Medulla oblongata (tissue), 1 donor: ENCODE measurements around the gene AATK.

Source experiments
- DNase-seq: peaks from one replicate; pipeline ENCODE4 v3.0.0-alpha.2; 2015; ENCODE audit errors: extremely low spot score

AATK gene

DNA sequence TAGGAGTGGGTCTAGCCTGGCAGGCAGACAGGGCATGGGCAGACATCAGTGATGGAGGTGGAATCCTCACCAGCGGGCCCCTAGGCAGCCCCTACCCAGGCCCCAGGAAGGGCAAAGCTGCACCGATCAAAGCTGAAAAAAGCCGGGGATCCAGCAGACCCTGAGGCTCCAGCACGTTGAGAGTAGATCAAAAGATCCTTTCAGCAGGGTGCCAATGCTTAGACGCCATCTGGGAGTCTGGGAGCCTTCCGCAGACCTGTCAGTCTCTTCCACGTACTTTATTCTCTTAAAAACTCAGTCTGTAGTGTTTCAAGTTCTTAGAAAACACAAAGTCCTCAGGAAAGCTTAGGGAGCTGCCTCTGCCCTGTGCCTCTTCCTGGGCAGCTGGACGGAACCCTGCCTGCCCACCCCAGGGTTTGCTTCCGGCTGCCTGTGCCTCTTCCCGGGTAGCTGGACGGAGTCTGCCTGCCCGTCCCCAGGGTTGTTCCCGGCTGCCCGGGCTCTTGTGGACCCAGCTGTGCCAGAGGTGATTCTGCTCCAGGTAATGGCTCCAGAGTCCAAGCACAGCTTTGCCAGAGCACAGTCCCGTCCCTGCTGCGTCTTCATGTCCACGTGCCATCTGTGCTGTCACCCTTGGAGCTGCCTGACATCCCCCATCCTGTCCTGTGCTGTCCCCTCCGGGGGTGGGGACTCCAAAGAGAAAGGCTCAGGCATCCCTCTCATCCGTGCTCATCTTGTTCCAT lies 51.5 kb downstream of the AATK start:
- DNase-seq: no peak

DNA sequence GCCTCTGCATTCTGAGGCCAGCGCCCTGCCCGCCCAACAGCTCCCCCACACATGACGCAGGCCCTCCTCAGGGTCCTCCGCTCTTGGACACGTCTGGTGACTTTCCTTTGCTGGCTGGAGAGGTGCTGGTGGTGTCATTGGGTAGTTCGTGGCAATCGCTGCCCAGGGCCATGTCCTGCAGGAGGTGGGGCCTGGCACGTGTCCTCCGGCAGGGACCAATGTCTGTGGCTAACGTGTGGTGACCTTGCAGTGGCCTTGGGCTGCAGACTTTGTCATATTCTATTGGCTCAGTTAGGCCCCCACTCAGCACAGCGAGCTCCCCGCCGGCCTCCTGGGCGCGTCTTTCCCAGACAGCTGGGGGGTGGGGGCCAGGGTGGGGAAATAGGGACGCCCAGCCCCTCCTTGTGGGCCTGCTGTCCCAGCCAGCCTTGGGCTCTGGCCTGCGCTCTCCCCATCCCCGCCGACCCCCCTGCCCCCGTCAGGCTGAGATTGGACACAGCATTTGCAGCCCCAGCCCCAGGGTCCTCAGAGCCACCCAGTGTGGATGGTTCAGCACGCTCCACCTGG lies 52.8 kb downstream of the AATK start:
- no peak for DNase-seq

DNA sequence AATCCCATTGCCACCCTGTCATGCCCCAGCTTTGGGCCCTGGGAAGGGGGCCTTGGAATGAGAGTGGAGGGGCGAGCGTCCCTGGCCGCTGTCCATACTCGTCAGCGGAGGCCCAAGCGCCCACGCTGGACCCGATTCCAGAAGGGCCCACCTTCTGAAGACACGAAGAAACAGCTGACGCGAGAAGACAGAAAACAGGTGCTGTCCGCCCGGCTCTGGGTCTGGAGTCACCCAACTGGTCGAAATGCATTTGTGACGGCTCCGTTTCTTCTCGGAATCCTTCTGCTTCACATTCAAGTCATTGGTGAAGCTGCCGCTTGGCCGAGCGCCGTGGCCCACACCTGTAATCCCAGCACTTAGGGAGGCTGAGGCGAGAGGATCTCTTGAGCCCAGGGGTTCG lies 53.6 kb downstream of the AATK start:
- no peak for DNase-seq

DNA sequence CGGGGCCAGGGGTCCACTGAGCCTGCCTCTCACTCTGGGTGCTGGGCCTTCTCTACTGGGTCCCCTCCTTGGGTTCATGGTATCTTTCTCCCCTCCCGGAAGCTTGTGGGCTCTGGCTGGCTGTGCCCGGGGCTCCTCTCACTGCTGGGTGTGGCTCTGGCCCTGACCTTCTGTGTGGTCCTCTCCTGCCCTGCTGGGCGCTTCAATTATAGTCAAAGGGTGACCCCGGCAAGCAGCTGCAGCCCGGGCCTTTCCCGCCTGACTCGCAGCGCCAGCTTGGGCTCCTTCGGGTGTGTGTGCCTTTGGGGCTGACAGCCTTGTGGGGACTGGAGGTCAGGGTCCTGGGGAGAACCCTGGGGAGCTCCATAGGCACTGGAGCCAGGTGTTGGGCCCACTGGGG lies 55.0 kb downstream of the AATK start:
- DNase-seq: no peak

DNA sequence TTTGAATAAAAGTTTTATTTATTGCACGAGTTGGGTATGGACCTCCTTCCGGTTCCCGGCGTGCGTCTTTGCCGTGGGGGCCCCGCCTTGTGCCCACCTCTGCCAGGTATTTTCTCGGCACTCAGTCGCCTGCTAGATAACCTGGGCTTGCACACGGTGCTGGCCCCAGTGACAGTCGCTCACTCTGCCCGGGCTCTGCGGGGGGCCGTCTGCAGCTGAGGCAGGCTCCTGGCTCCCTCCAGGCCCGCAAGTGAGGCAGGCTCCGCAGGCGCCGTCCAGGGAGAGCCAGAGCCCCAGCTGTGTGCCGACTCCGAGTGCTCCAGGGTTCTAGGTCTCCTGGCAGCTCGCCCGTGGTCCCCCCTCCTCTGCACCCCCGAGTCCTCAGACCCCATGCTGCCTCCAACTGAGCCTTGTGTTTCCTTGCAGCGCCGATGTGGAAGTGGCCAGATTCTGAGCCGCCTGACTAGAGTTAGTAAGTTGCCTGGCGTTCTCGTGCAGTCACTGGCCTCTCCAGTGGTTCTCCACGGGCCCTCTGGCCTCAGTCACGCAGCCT lies 55.5 kb downstream of the AATK start:
- DNase-seq: no peak

DNA sequence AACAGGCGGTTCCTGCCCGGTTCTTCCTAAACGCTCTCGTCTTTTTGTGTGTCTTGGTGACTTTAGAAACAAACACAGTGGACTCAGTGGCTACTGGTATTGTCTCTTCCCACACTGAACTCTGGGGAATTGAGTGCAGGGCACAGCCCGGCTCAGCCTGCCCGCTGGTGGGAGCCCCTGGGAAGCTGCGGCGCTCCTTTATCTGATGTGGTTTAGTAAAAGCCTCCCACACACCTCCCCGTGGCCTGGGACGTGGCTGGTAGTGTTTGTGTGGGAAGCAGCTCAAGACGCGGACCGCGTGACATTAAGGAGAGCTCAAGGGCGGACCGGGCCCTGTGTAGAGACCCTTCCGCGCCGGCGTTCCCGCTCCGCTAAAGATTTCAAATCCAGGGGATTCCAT lies 56.1 kb downstream of the AATK start:
- DNase-seq: no peak

DNA sequence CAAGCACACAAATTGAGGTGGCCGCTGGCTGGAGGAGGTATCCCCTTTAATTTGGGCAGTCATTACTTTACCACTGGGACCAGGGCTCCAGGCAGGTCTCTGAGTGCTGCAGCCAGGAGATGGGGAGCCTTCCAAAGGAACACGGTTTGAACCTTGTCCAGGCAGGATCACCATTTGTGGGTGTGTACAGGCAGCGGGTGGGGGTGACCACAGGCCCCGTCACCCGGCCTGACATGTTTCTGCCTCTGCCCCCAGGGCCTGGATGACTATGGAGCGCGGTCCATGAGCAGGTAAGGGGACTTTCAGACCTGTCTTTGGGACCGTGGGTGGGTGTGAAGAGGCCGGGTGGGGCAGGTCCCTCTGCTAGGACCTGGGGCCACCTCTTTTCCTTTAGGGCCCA lies 57.8 kb downstream of the AATK start:
- no peak for DNase-seq

DNA sequence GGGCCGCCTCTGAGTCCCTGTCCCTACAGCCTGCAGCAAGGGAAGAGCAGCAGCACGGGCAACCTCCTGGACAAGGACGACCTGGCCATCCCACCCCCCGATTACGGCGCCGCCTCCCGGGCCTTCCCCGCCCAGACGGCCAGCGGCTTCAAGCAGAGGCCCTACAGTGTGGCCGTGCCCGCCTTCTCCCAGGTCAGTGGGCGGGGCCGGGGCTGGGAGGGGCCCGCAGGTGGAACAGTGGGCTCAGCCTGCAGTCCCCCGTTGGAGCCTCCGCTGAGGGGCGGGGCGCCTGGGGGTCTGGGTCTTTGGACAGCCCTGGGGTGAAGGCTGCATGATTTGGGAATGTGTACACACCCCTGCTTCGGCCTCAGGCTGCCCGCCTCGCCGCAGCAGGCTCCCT lies 59.3 kb downstream of the AATK start:
- no peak for DNase-seq

DNA sequence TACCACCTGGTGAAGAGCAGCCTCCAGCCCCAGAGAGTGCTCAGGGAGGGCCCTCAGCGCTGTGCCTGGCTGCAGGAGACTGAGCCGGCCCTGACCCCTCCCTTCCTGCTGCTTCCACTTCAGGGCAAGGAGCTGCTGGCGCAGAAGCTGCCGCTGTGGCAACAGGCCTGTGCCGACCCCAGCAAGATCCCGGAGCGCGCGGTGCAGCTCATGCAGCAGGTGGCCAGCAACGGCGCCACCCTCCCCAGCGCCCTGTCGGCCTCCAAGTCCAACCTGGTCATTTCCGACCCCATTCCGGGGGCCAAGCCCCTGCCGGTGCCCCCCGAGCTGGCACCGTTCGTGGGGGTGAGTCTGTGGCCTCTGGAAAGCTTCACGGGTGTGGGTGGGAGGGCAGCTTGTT lies 62.6 kb downstream of the AATK start:
- DNase-seq: no peak

DNA sequence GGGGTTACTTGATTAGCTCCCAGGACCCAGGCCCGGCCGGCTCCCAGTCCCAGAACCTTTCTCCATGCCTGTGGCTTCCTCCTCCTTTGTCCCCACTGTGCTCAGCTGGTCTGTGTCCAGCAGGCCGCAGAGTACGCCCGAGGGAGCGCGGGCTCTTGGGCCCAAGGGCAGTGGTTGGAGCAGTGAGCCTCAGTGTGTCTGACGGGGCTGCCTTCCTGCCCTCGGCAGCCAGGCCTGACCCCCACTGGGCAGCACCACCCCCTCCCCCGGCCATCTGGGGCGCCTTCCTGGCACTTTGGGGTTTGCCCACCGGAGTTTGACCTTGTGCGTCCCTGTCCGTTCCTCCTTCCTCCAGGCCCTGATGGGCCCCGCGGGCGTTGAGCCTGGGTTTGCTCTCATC lies 63.2 kb downstream of the AATK start:
- no peak for DNase-seq

DNA sequence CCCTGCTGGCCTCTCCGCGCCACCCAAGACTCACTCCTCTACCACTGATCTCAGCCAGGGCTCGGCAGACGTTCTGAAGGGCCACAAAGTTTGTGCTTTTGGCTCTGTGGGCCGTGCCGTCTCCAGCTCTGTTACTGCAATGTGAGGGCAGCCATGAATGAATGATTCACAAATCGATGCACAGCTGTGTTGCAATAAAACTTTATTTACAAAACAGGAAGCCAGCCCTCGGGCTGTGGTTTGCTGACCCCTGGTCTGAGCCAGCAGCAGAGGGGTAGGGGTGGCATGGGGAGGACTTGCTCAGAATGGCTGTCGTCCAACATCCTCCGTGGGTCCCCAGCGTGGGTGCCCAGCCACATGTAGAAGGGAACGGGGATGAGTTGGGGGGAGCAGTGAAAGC lies 63.7 kb downstream of the AATK start:
- DNase-seq: no peak

DNA sequence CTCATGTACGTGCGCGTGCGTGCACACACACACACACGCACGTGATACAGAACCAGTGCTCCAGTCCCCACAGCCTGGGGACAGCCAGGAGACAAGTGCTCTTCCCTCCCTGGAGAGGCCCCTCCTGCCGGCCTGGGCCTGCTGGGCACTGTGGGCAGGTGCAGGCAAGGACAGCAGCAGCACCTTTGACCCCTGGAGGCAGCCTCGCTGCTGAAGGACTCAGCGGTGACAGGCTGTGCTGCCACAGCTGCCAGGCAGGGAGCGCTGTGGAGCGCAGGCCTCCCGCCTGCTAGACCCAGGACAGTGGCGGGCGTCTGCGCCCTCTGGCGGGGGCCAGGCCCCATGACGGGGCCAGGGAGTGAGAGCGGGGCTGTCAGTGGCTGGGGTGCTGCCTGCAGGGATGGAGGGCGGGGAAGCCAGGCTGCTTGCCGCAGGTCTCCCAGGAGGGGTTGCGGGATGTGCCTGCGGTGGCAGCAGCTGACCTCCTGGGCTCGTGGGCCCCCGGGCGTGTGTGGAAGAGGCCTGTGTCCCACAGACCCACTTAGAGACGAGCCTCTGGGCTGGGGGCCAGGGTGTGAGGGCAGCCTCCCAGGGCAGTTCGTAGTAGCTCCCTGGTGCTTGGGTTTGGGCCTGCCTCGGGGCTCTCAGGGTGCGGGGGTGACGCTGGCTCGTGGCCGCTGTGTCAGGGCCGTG lies 64.3 kb downstream of the AATK start:
- peak; percentile 87 for DNase-seq

DNA sequence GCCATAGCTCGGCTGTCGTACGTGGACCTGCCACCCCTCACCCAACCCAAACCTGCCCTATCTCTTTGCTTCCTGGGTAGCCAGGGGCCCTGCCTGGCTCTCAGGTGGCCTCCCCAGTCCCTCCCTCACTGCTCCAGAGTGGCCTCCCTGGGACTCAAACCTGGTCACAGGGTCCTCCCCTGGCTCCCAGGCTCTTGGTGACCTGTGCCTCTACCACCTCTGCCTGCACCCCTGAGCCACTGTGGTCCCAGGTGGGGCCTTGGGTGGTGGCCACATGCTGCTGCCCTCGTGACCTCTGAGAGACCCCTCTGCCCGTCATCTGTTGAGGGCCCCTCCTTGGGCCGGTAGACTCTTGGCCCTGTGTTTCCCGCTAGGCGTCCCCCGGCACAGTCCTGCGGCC lies 65.4 kb downstream of the AATK start:
- no peak for DNase-seq

DNA sequence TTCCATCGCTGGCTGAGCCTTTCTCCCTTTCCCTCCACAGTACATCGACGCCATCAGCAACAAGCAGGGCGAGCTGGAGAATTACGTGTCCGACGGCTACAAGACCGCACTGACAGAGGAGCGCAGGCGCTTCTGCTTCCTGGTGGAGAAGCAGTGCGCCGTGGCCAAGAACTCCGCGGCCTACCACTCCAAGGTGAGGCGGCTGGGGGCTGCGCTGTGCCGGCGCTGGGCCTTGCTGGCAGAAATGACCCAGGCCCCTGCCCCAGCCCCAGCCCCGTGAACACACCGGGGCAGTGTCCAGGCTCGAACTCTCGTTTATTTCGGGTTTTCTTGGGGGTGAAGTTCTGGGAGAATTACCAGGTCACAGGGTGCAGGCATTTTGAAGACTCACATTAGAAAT lies 66.1 kb downstream of the AATK start:
- no peak for DNase-seq

DNA sequence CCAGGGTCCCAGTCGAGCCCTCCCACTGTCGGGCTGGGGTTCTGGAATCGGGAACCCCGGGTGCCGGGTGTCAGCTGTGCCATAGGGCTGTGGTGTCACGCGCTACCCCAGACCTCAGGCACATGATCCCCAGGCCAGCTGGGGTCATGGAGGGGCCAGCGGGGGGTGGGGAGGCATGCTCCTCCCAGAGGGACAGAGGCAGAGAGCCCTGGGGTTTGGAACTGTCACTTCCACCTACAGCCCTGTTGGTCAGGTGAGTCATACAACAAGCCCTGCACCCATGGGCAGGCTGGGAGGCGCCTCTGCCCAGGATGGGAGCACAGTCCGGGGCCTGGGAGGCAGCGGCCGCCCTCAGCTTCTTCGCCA lies 68.1 kb downstream of the AATK start:
- no peak for DNase-seq

DNA sequence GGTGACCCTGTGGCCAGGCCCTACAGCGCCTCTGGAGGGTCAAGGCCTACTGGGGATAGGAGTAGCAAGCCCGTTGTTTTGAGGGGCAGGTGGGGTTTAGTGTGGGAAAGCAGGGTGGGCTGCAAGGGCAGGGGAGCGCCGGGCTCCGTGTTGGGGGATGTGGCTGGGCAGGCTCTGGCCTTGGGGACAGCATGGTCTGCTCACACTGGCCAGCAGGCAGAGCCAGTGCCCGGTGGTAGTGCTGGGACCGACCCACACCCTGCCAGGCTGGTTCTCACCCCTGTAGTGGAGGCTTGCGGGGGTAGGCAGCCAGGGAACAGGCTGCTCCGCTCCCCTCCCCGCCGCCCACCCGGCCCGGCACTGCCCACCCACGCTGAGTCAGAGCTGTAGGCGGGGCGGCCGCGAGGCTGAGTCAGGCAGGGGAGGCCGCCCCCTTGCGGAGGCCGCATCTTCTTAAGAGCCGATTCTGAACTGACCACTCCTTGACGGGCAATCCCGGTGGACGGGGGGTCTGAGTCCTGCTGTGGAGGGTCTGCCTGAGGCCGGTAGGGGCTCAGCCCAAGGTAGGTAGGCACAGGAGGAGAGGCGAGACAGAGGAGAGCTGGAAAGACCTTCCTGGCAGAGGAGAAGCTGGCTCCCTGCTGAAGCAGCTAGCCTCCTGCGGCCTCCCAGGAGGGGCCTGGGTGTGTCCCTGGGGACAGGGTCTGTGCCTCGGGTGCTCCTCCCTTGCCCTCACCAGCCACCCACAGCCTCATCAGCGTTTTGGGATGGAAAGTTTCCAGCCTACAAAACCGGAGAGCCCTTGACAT lies 68.7 kb downstream of the AATK start:
- peak; percentile 80 for DNase-seq

DNA sequence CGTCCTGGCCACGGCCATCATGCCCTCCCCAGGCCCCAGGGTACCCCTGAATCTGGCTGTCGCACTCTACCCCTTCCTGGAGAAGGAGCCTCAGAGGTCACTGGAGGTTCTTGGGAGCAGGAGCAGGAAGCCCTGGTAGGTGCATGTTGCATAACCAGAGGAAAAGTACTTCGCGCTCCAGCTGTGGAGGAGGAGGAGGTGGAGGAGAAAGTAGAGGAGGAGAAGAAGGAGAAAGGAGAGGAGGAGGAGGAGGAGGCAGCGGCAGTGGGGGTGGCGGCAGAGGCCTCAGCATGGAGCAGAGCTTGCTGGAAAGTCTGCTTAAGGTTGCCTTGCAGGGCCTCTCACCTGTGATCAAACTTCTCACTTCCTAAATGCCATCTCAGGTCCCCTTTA lies 69.3 kb downstream of the AATK start:
- no peak for DNase-seq

DNA sequence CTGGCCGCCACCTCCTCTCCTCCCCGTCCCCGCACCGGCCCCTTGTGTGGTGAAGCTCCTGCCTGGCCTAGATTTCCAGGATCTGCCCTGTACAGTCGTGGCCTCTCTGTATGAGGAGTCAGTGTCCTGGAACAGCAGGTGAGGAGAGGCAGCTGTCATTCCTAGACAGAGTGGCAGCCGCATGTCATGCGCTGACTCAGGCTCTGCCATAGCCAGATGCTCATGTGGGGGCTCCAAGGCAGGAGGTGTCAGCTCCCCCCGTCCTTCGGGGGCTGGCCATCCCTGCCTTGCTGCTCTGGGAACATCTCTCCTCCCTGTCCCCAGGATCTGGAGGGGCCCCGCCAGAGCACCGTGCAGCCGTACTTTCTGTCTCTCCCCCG lies 70.6 kb downstream of the AATK start:
- DNase-seq: no peak

DNA sequence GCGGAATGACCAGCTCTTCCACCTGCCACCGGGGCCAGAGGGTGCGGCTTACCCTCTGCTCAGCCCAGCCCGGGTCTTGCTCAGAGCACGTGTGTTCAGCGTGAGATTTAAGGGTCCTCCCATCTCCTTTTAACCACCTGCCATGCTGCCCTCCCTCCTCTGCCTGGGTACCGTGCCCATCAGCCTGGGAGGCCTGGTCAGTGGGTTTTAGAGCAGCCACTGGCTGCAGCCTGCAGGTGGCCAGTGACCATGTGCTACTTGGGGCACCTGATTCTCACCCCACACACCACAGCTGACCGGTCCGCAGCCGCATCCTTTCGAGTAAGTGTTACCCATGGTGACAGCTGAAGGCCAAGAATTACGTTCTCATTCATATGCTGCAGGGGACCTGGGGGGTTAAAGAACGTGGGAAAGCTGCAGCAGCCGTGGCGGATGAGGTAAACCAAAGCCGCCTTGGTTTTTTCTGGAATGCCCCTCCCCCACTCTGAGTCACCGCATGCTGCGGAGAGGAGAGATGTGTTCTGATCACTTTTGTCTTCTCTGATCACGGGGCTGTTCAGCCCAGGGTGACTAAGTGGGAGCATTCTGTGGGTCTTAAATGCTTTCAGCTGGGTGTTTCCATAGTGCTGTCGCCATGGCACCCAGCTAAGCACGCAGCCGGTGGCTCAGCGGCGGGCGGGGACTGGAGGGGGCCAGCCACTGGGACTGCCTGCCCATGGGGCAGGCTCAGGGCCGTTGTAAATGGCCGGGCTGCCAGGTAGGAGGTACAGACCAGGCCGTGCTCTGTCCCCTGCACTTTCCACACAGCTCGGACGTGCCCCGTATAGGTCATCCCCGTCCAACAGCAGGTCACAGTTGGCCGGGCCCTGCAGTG lies 71.3 kb downstream of the AATK start:
- DNase-seq: peak; percentile 87

DNA sequence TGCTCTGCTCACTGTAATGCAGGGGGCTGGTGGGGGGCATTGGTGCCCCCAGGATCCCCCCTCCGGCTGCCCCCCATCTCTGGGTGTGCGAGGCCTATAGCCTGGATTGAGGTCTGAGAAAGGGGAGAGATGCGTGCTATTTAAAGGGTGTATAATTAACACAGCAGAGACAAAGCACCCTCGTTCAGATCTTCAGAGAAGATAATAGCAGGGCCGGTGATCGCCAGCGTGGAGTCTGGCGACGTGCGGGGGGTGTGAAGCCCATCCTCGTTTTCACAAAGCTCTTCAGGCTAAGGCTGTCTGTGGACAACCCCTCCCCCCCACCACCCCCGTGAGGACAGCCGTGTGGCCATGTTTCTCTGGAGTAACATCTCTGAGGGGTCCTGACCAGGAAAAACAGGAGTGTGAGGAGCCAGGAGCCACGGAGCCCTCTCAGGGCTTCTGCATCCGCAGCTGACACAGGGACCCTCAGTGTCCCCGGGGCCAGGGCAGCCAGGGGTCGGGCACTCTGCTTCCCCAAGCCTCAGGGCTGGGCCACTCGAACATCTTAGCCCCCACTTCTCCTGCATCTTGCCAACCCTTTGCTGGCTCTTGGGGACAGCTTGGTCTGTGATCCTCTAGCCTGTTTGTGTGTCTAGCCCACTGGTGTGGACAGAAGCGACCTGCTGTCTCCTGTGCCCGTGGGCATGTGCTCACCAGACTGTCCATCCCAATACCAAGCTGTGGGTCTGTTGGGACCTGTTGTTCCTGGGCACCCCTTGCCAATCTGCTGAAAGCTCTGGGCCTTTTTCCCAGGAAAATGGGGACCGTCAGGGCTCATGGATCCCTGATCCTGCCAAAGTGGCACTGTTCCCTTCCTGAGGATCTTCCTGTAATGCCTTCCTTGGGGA lies 72.2 kb downstream of the AATK start:
- peak; percentile 48 for DNase-seq
